A549 (cell line): ENCODE measurements around the gene EMX2. TPM values are rescaled to one million over a fixed set of nuclear protein-coding genes. Genes with fewer than 3 reads are reported as not detected.
"Not testable (repeated sequence)": the region's sequence is repeated elsewhere in the genome, so short reads cannot be mapped to it uniquely, and the experiment has no call there.

Source experiments
- ATAC-seq, 2 experiments: fragments of 200-7000 bp in 1 of 2; fragments of >200 bp in 1 of 2; cut with Nextera tagmentation in 1 of 2; cut with Tn5 transposase in 1 of 2; 3 replicates each; pipeline versions ENCODE4 v1.8.0 to v1.9.1; 2018 to 2020; ENCODE audit warnings: mild to moderate bottlenecking in 1 of 2, moderate library complexity in 1 of 2
- CTCF ChIA-PET: fragments of 300-600 bp; sonication (Branson Sonifier 250); formaldehyde crosslinking; extraction: SDS; loops from one replicate; lab custom pipeline; 2021; ENCODE audit warnings: antibody characterized with exemption, inconsistent platforms; lab: Yijun Ruan, JAX
- POLR2A ChIA-PET: fragments of 350-600 bp; formaldehyde crosslinking; extraction: SDS; loops from one replicate; lab custom pipeline; 2021; ENCODE audit warnings: antibody characterized with exemption, inconsistent platforms; lab: Yijun Ruan, JAX
- DNase-seq, 2 experiments: peaks; one replicate each; pipeline versions ENCODE4 v3.0.0 to v3.0.0-alpha.2; 2011 to 2016; ENCODE audit warnings: low read depth in 1 of 2, low spot score in 1 of 2
- FAIRE-seq: peaks from 2 replicates; lab custom pipeline; 2011; peaks lifted over from hg19 to GRCh38; lab: Jason Lieb, UNC
- H3K27ac ChIP-seq, 2 experiments: fragments of >200 bp; sonication (Bioruptor Twin); formaldehyde crosslinking; 3 replicates each; pipeline ENCODE4 v1.5.1; 2016 to 2017
- H3K4me1 ChIP-seq: fragments of >200 bp; sonication (Bioruptor Twin); formaldehyde crosslinking; 3 replicates; pipeline ENCODE4 v1.6.1; 2016
- H3K4me2 ChIP-seq: fragments of >200 bp; sonication (Bioruptor Twin); formaldehyde crosslinking; 3 replicates; pipeline ENCODE4 v1.6.1; 2016
- H3K4me3 ChIP-seq: fragments of >200 bp; sonication (Bioruptor Twin); formaldehyde crosslinking; 3 replicates; pipeline ENCODE4 v1.5.1; 2016
- H3K9me3 ChIP-seq: fragments of >200 bp; sonication (Bioruptor Twin); formaldehyde crosslinking; 3 replicates; pipeline ENCODE4 v1.6.1; 2016
- BHLHE40 ChIP-seq: IDR thresholded peaks from 2 replicates; pipeline ENCODE4 v1.6.1; 2012; ENCODE audit warnings: low read depth, low read length, inconsistent platforms
- CBX2 ChIP-seq: fragments of 200-600 bp; sonication (generic); IDR thresholded peaks from 2 replicates; pipeline ENCODE4 v1.6.1; 2016; ENCODE audit warnings: low read depth, mild to moderate bottlenecking, borderline replicate concordance
- CHD4 ChIP-seq: fragments of 200-600 bp; sonication (generic); IDR thresholded peaks from 2 replicates; pipeline ENCODE4 v1.6.1; 2016; ENCODE audit warnings: antibody characterized with exemption, mild to moderate bottlenecking, borderline replicate concordance
- EHF ChIP-seq: fragments of 250-450 bp; sonication (Bioruptor Pico); IDR thresholded peaks from 2 replicates; pipeline ENCODE4 v1.5.0; 2020; ENCODE audit warnings: mild to moderate bottlenecking
- EP300 ChIP-seq, 2 experiments: fragments of >200 bp; sonication (Bioruptor Twin); formaldehyde crosslinking; IDR thresholded peaks; 2 replicates in 1 of 2; 3 replicates in 1 of 2; pipeline ENCODE4 v1.6.1; 2016 to 2017
- FOSL2 ChIP-seq, 2 experiments: fragments of 450-650 bp in 1 of 2; fragments of >200 bp in 1 of 2; sonication (Bioruptor Twin) in 1 of 2; formaldehyde crosslinking; IDR thresholded peaks; 2 replicates each; pipeline versions ENCODE4 v1.5.0 to v1.6.1; 2016 to 2020; ENCODE audit warnings: mild to moderate bottlenecking in 1 of 2, moderate library complexity in 1 of 2
- HEYL ChIP-seq: fragments of 250-450 bp; sonication (Bioruptor Pico); IDR thresholded peaks from 2 replicates; pipeline ENCODE4 v1.8.0; 2021; ENCODE audit warnings: mild to moderate bottlenecking, moderate library complexity
- HOXA7 ChIP-seq: fragments of 250-450 bp; sonication (Bioruptor Pico); IDR thresholded peaks from 2 replicates; pipeline ENCODE4 v1.5.0; 2020; ENCODE audit warnings: mild to moderate bottlenecking, moderate library complexity
- HOXB13 ChIP-seq: fragments of 250-450 bp; sonication (Bioruptor Pico); IDR thresholded peaks from 2 replicates; pipeline ENCODE4 v1.5.0; 2020; ENCODE audit warnings: low read depth, mild to moderate bottlenecking, moderate library complexity
- JUN ChIP-seq, 2 experiments: fragments of >200 bp; sonication (Bioruptor Twin); formaldehyde crosslinking; IDR thresholded peaks; 2 replicates in 1 of 2; 3 replicates in 1 of 2; pipeline ENCODE4 v1.6.1; 2016 to 2017
- JUNB ChIP-seq: fragments of >200 bp; sonication (Bioruptor Twin); formaldehyde crosslinking; IDR thresholded peaks from 2 replicates; pipeline ENCODE4 v1.6.1; 2016
- KDM1A ChIP-seq: fragments of 200-600 bp; sonication (generic); IDR thresholded peaks from 2 replicates; pipeline ENCODE4 v1.6.1; 2016; ENCODE audit warnings: low read depth, mild to moderate bottlenecking
- MAFK ChIP-seq: fragments of 450-650 bp; IDR thresholded peaks from 2 replicates; pipeline ENCODE4 v1.6.1; 2014; ENCODE audit not compliant: partially characterized antibody
- MYC ChIP-seq: IDR thresholded peaks from 2 replicates; pipeline ENCODE4 v1.6.1; 2012; ENCODE audit warnings: mild to moderate bottlenecking, inconsistent platforms, low read length, improper control_type of control experiment, borderline replicate concordance
- NPAS2 ChIP-seq: fragments of 250-450 bp; sonication (Bioruptor Pico); IDR thresholded peaks from 2 replicates; pipeline ENCODE4 v1.8.0; 2022; ENCODE audit warnings: mild to moderate bottlenecking, moderate library complexity, borderline replicate concordance
- RCOR1 ChIP-seq: fragments of 150-350 bp; IDR thresholded peaks from 2 replicates; pipeline ENCODE4 v1.6.1; 2014; ENCODE audit warnings: antibody characterized with exemption, low read length, low read depth
- RFX5 ChIP-seq: fragments of 450-650 bp; IDR thresholded peaks from 2 replicates; pipeline ENCODE4 v1.7.1; 2014; ENCODE audit warnings: antibody characterized with exemption, mild to moderate bottlenecking, moderate library complexity
- RNF2 ChIP-seq: fragments of 200-600 bp; sonication (generic); IDR thresholded peaks from 2 replicates; pipeline ENCODE4 v1.6.1; 2016; ENCODE audit warnings: low read depth, mild to moderate bottlenecking, antibody characterized with exemption, moderate library complexity, borderline replicate concordance
- SREBF2 ChIP-seq: fragments of 450-650 bp; IDR thresholded peaks from 2 replicates; pipeline ENCODE4 v1.6.1; 2014; ENCODE audit warnings: mild to moderate bottlenecking, moderate library complexity
- TFCP2L1 ChIP-seq: fragments of 250-450 bp; sonication (Bioruptor Pico); IDR thresholded peaks from 2 replicates; pipeline ENCODE4 v1.5.0; 2021; ENCODE audit warnings: mild to moderate bottlenecking
- WGBS: methylation state at CpG from one replicate; pipeline ENCODE4 v1.1.6; 2017; ENCODE audit errors: missing lambda C conversion rate; 5-methylcytosine and 5-hydroxymethylcytosine counted together
- polyA plus RNA-seq, 4 experiments: library from polyadenylated mRNA; depleted of rRNA in 3 of 4; stranded (reverse); fragments of >200 nt; fragmentation: RNase III in 1 of 4; extraction: RNeasy Plus Mini Kit Qiagen cat#74134 plus additional on column Dnase treatment in 1 of 4; gene quantifications; 2 replicates in 3 of 4; 3 replicates in 1 of 4; pipeline ENCODE4 v1.2.3, GENCODE V29; 2011 to 2017
- TF ChIP-seq, protein P1 (sequence below): IDR thresholded peaks from 2 replicates; pipeline ENCODE4 v1.6.1; 2012; ENCODE audit warnings: low read depth, borderline replicate concordance
- TF ChIP-seq, protein P2 (sequence below): fragments of 250-450 bp; sonication (Bioruptor Pico); IDR thresholded peaks from 2 replicates; pipeline ENCODE4 v1.5.0; 2020; ENCODE audit warnings: low read depth, mild to moderate bottlenecking, moderate library complexity
- TF ChIP-seq, protein P3 (sequence below): fragments of >200 bp; sonication (Bioruptor Twin); formaldehyde crosslinking; IDR thresholded peaks from 3 replicates; pipeline ENCODE4 v1.5.1; 2016

Gene EMX2
- polyA plus RNA-seq, 2 of the 4 experiments (the other 2 are of a cell fraction), result not detected

DNA sequence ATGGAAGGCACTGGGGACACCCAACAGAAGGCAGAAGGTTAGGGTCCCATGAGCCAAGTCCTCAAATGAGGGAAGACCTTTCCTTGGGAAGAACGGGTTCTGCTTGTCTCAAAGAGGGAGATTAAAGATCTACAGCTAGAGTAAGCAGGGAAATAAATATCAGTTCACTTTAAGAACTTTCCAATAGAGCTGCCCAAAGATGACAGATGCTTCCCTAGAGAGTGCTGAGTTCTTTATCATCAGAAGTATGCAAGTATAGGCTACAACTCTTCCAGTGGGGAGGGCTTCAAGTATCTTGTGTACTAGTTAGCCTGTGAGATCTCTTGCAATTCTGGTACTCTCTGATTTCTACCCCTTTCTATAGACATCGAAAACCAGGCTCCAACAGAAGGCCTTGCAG is 39.4 kb downstream of the EMX2 start:
- no peak for FAIRE-seq
- CTCF ChIA-PET, result no interaction called here
- POLR2A ChIA-PET, result no interaction called here
- no peaks in the 10 kb centered on the region for H3K4me1 ChIP-seq
- 27% methylated on average over 2 of the region's 2 CpGs for WGBS
- no peak overlapping the region for H3K4me3 ChIP-seq
- no peak for ATAC-seq
- no peak for DNase-seq
- no peak overlapping the region for H3K27ac ChIP-seq
- no peaks in the 10 kb centered on the region for H3K9me3 ChIP-seq
- H3K4me2 ChIP-seq, result no peak overlapping the region
- TF ChIP-seq, protein P1, sequence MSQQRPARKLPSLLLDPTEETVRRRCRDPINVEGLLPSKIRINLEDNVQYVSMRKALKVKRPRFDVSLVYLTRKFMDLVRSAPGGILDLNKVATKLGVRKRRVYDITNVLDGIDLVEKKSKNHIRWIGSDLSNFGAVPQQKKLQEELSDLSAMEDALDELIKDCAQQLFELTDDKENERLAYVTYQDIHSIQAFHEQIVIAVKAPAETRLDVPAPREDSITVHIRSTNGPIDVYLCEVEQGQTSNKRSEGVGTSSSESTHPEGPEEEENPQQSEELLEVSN, result no peak
- TF ChIP-seq CBX2 (no peak), EP300 (IDR thresholded peaks at IDR 0.05) (no peak), JUNB (no peak), RCOR1 (no peak), MYC (no peak), MAFK (no peak)

DNA sequence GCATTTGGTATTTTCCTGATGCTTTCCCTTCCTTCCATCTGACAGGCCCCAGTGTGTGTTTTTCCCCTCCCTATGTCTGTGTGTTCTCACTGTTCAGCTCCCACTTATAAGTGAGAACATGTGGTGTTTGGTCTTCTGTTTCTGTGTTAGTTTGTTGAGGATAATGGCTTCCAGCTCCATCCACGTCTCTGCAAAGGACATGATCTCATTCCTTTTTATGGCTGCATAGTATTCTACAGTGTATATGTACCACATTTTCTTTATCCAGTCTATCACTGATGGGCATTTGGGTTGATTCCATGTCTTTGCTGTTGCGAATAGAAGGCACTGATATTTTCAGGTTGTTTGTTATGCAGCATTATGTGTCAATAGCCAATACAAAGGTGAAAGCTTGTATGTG is 42.3 kb downstream of the EMX2 start:
- H3K9me3 ChIP-seq, DNase-seq, H3K4me3 ChIP-seq, H3K27ac ChIP-seq, H3K4me1 ChIP-seq, ATAC-seq, FAIRE-seq, POLR2A ChIA-PET, H3K4me2 ChIP-seq: not testable (repeated sequence)
- WGBS, result 2% methylated on average over 2 of the region's 2 CpGs
- CTCF ChIA-PET, result interaction anchor here (1.3 to 1.4 kb wide), 2 partner anchors 10 to 11 kb away, joined by 3 read pairs; no protein-coding TSS in a partner anchor

DNA sequence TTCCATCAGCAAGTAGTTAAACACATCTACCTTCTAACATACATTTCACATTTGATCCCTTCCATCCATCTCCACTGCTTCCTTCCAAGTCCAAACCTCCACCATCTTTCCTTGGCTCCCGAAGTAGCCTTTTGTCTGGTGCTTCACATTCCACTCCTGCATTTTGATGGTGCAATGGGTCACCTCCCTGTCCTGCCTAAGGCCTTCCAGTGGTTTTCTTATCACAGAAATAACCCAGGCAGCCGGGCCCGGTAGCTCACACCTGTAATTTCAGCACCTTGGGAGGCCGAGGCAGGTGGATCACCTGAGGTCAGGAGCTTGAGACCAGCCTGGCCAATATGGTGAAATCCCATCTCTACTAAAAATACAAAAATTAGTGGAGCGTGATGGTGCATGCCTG is 44.5 kb downstream of the EMX2 start:
- POLR2A ChIA-PET, result no interaction called here
- TF ChIP-seq CHD4, result no peak
- no peak for TF ChIP-seq FOSL2 (IDR thresholded peaks at IDR 0.05)
- TF ChIP-seq FOSL2 (CRISPR knock-in tag; IDR thresholded peaks at IDR 0.05), result no peak
- no peak for TF ChIP-seq SREBF2
- no peak for TF ChIP-seq MAFK
- no peak for TF ChIP-seq MYC
- no peak for TF ChIP-seq HEYL
- DNase-seq (no peak), ATAC-seq (no peak), FAIRE-seq (no peak)
- H3K4me3 ChIP-seq, result no peak overlapping the region
- CTCF ChIA-PET, result no interaction called here
- no peaks in the 10 kb centered on the region for H3K9me3 ChIP-seq
- no peak overlapping the region for H3K27ac ChIP-seq
- no peaks in the 10 kb centered on the region for H3K4me1 ChIP-seq
- no peak overlapping the region for H3K4me2 ChIP-seq
- 7% methylated on average over 3 of the region's 5 CpGs for WGBS

DNA sequence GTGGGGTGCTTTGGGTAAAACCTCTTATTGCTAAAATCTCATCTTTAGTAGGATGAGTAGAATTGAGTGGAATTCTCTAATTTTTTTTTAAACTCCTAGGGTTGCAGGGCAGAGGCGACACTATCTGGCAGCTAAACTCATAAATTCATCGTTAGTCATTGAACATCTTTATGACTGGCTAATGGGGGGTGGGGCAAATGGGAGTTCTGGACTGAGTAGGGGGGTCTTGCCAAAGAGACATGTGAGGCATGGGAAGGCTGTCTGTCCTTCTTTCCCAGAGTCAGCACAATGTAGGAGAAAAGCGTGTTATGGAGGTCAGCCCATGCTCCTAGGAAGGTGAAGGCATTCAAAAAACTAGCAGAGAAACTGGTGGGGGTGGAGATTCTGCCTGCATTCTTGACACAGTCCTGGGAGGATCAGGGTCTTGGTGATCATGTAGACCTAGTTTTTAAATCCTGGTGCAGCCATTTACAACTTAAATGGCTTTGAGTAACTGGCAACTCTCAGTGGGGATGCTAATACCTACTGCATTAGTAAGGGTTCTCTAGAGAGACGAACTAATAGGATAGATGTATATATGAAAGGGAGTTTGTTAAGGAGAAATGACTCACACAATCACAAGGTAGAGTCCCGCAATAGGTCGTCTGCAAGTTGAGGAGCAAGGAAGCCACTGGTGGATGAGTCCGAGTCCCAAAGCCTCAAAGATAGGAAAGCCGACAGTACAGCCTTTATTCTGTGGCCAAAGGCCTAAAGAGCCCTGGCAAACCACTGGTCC is 47.7 kb downstream of the EMX2 start:
- no peak for ATAC-seq
- Histone ChIP-seq H3K4me1 (no peaks in the 10 kb centered on the region), H3K4me2 (no peak overlapping the region), H3K9me3 (peaks cover 10% of the 10 kb centered on the region; the same call in 1 of the 3 replicates), H3K4me3 (no peak overlapping the region), H3K27ac (no peak overlapping the region)
- CTCF ChIA-PET, result interaction anchor here (0.6 kb wide), 1 partner anchor 157 kb away, joined by 5 read pairs; no protein-coding TSS in a partner anchor
- POLR2A ChIA-PET, result no interaction called here
- TF ChIP-seq JUNB, result no peak
- no peak for TF ChIP-seq JUN (IDR thresholded peaks at IDR 0.05)
- peak in 1 of 2 experiments; percentile 5 for DNase-seq
- WGBS, result 17% methylated on average over 8 of the region's 8 CpGs
- FAIRE-seq, result no peak

DNA sequence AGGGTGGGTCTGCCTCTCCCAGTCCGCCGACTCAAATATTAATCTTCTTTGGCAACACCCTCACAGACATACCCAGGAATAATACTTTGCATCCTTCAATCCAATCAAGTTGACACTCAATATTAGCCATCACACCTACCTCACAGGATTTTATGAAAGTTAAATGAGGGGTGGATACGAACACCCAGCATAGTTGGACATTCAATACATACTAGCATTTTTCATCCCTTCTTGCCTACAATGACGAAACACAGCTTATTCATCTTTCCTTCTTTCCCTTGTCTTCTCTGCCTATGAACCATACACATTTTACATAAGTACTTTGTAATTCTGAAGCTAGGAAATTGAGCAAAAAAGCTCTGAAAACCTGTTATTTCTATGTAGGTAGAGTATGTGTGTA is 48.5 kb downstream of the EMX2 start:
- FAIRE-seq (no peak), DNase-seq (no peak), ATAC-seq (no peak)
- POLR2A ChIA-PET, result no interaction called here
- 60% methylated on average over 4 of the region's 4 CpGs for WGBS
- Histone ChIP-seq H3K4me3 (no peak overlapping the region), H3K9me3 (peaks cover 14% of the 10 kb centered on the region; the same call in 2 of the 3 replicates), H3K4me2 (no peak overlapping the region), H3K27ac (no peak overlapping the region), H3K4me1 (no peaks in the 10 kb centered on the region)
- CTCF ChIA-PET, result no interaction called here
- TF ChIP-seq NPAS2 (CRISPR knock-in tag) (no peak), TFCP2L1 (CRISPR knock-in tag) (no peak), BHLHE40 (no peak), KDM1A (no peak), RNF2 (no peak), RFX5 (no peak), EHF (CRISPR knock-in tag) (no peak), SREBF2 (no peak), HOXB13 (CRISPR knock-in tag) (no peak), HOXA7 (no peak)
- TF ChIP-seq, protein P1, result no peak
- TF ChIP-seq, protein P2, sequence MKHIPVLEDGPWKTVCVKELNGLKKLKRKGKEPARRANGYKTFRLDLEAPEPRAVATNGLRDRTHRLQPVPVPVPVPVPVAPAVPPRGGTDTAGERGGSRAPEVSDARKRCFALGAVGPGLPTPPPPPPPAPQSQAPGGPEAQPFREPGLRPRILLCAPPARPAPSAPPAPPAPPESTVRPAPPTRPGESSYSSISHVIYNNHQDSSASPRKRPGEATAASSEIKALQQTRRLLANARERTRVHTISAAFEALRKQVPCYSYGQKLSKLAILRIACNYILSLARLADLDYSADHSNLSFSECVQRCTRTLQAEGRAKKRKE, result no peak
- TF ChIP-seq, protein P3, sequence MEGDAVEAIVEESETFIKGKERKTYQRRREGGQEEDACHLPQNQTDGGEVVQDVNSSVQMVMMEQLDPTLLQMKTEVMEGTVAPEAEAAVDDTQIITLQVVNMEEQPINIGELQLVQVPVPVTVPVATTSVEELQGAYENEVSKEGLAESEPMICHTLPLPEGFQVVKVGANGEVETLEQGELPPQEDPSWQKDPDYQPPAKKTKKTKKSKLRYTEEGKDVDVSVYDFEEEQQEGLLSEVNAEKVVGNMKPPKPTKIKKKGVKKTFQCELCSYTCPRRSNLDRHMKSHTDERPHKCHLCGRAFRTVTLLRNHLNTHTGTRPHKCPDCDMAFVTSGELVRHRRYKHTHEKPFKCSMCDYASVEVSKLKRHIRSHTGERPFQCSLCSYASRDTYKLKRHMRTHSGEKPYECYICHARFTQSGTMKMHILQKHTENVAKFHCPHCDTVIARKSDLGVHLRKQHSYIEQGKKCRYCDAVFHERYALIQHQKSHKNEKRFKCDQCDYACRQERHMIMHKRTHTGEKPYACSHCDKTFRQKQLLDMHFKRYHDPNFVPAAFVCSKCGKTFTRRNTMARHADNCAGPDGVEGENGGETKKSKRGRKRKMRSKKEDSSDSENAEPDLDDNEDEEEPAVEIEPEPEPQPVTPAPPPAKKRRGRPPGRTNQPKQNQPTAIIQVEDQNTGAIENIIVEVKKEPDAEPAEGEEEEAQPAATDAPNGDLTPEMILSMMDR, result no peak
